ENCODE data around the gene DHRS12.

Gene DHRS12

DNA sequence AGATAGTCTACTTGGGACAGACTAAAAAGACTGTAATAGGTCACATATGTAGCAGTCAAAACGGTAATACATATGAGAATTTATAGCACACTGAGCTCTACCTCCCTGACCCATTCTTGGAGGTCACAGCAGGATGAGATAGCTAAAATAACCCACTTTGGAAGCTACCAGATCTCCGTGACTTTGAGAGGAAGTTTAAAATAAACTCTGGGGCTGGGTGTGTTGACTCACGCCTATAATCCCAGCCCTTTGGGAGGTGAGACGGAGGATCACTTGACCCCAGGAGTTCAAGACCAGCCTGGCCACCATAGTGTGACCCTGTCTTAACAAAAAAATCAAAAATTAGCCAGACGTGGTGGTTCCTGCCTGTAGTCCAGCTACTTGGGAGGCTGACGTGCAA lies 45.3 kb downstream of the DHRS12 start:
- DNase-seq (ENCODE audit: low read depth): no peak

DNA sequence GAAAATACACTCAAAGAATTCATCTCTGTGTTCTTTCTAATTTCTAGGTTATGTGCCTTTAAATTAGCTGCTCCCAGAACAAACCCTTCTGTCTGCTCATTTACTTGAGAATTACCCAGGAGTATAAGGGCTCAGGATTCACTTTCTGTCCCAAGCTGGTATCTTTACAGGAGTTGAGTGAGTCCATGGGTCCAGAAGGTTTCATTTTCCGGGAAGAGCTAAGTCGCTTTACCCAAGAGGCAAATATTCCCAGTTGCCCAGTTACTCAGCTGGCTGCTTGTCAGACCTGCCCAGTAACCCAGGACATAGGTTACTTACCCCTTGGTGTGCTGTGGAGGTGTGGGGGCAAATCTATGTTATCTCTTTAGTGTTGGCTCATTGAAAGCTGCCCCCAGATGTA lies 47.3 kb downstream of the DHRS12 start:
- DNase-seq (ENCODE audit: low read depth): no peak

DNA sequence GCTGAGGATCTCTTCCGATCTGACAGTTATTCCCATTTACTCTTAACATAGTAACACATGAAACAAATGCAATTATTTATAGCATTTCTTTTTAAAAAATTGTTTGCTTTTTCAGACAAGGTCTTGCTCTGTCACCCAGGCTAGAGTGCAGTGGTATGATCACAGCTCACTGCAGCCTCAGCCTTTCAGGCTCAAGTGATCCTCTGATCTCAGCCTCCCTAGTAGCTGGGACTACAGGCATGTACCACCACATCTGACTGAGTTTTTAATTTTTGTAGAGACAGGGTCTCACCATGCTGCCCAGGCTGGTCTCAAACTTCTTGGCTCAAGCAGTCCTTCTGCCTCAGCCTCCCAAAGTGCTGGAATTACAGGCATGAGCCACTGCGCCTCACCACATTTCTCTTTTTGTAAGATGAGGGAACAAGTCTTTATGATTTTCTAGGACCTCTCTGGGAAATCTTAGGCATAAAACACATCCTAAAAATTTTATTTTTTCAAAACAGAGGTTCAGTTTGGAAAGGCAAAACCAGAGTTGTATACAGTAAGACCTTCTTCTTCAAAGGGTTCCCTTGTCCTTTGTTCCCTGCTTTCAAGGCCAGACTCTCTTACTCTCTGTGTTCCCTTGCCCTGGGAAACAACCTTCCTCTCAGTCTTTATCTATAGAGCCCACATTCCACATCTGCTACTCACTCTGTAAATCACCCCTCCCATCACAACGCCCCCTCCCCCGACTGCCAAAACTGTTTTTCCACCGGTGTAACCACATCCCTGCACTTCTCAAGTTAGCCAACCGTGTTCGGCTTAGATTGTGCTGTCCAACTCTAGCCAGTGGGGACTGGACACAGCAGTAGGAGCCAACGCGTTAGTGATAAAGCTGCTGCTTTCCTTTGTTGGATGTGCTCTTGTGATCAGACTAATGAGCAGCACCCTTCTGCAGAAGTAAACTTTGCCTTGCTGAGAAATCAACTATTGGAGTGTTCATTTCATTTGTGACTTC lies 56.2 kb downstream of the DHRS12 start:
- DNase-seq (ENCODE audit: low read depth): no peak

DNA sequence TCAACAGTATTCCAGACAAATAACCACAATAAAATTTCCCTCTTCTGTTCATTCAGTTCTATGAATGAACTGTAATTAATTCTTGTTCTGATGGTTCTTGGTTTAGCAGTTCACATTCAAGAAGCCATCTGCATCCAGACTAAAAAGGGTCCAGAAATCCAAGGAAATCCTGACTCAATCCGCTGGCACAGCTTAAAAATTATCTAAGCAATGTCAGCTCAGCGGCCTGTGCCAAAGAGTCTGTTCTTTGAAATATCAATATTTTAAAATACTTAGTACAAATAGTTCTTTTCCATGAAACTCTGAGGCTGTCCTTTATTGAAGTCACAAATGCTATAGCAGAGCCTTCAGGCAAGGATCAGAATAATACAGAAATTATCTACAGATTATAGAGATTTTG lies 57.2 kb downstream of the DHRS12 start:
- no peak for DNase-seq (ENCODE audit: low read depth)

DNA sequence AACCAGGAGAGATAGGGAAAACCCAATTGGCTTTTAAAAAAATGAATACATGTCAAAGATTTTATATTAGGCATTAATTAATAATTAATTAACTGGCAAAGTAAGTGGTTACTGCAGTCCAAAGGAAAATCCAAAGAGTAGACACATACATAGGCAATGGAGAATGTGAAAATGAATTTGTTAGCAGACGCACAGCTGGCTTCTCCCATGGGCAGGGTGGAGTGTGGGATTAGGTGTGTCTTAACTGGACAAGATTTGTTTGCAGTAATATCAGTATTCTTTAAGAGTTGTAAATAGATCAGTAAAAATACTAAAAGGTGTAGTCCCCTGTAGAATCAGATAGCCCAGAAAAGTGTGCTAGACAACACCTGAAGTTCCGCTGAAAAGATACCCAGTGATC lies 58.7 kb downstream of the DHRS12 start:
- DNase-seq (ENCODE audit: low read depth): no peak

DNA sequence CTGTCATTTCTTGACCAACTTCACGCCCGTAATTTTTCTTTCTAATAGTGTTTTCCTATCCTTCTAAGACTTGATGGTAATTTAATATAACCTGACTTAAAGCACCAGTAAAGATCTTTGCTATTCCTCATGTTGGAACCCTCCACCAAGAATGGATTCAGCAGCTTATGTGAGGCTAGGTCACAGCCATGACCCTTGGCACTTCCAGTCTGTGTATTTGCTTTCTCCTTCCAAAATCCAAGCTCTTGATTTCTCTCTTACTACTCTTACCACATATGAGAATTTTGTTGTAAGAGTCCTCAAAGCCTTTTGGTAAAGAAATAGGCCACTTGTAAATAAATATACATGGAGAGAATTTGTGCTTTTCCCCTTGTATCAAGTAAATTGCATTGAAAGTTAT lies 61.4 kb downstream of the DHRS12 start:
- no peak for DNase-seq (ENCODE audit: low read depth)

DNA sequence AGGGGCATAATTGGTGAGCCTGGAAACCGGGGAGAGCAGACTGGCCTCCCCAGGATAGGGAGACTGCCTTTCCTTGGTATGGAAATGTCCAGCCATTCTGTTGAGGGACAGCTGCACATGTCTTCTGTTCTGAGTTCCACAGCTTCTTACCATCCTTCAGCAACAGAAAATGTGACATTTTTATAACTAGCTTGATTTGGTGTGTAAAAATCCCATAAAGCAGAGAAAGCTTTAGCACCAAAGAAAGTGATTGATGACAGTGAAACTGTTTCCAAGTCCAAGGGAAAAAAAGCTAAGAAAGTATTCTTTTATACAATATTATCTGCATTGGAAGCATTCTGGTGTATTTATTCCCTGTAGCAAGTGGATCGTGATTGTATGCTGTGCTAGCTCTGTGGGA lies 61.9 kb downstream of the DHRS12 start:
- no peak for DNase-seq (ENCODE audit: low read depth)

DNA sequence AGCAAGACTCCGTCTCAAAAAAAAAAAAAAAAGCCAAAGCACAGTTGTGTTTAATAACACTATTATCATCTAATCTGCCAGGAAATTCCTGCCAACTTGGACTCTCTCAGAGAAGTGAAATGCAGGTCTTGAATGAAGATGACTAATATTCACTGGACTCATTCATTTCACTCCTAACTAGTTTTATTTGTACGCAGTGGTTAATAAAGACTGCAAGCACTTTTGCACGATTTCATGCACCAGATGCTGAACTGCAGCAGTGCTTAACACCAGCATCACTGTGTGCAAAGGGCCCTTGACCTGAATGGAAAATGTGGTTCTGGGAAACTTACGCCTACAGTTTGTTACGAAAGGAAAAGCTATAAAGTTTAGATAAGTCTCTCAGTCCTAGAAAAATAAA lies 63.3 kb downstream of the DHRS12 start:
- no peak for DNase-seq (ENCODE audit: low read depth)

DNA sequence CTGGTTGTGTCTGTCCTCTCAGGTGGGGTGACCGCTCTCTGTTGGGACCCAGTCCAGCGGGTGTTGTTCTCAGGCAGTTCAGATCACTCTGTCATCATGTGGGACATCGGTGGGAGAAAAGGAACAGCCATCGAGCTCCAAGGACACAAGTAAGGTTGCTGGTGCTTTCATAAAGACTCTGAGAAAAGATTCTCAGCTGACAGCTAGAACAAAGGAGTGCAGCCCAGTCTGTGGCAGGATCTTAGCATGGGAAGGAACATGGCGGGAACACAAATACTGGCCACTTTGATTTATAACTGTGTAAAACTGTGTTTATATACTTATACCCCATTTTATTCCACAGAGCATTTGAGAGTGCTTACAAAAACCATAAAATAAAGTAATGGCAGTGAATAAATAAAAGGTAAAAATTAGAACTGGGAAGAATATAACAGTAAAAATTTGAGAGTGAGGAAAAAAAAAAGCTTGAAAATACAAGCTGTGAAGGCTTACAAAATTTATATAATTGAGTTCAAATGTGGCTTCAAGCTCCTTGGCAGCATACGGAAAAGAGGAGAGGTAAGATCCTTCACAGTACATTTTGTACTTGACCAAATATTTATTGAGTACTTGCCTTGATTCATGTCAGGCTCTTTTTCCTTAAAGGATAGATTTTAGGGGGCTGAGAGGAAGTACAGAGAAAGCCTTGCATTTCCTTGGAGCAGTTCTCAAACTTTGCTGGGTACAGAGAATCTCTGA lies 64.8 kb downstream of the DHRS12 start:
- no peak for DNase-seq (ENCODE audit: low read depth)

DNA sequence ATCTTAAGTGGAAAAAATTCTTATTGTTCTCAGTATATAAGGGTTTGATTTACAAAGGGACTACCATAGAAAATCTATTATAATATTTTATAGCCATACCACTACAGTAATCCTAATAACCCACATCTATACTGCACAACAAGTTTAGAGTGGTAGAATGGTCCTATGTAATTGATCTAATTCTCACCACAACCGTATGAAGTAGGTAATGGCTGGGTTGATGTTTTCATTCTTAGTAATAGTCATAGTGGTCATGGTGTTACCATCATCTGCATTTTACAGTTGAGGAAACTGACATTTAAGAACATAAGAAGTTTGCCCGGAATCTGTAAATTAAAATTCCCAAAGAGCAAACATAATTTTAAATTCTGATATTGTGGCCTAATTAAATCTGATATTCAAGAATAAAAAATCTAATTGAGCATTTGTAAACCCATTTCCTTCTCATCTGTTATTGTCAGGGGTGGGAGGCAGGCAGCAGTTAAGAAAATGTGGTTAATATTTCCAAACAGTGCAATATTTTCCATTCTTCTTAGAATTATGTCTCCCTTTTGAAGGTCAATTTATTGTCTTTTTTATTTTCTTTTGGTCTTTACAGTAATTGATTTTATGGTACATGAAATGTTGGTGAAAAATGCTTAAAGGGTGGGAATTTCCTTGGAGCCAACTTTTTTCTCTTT lies 65.6 kb downstream of the DHRS12 start:
- no peak for DNase-seq (ENCODE audit: low read depth)

DNA sequence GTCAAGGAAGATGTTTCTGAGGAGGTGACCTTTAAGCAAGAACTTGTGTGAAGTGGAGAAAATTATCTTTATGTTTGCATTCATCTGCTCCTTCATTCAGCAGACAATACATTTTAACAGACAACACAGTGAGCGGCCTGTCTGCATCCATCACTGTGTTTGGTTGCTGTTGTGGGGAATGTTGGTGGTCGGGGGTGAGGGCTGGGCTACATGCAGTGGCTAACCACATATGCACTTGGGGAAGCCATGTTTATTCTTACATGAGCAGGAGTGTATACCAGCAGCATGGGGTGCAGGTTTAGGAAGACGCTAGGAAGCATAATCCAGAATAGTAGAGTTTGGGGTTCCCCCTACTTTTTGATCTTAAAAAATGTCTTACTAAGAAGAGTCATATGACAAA lies 66.4 kb downstream of the DHRS12 start:
- DNase-seq (ENCODE audit: low read depth): no peak

DNA sequence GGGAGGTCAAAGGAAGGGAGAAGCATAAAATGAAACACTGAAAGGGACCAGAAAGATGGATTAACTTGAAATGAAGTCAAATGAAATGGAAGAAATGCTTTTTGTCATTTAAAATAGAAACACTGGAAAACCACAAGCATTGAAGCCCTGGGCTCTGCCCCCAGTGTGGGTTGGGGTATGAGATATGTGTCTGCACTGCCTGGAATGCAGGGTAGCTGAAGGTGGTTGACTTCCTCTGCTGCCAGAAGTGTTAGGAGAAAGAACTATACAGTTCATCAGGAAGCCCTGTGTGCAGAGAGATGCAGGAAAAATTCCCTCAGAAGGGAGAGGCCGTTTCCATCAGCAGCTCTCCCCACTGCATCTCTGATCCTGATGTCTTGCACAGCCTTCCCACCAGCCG lies 69.2 kb downstream of the DHRS12 start:
- no peak for DNase-seq (ENCODE audit: low read depth)

DNA sequence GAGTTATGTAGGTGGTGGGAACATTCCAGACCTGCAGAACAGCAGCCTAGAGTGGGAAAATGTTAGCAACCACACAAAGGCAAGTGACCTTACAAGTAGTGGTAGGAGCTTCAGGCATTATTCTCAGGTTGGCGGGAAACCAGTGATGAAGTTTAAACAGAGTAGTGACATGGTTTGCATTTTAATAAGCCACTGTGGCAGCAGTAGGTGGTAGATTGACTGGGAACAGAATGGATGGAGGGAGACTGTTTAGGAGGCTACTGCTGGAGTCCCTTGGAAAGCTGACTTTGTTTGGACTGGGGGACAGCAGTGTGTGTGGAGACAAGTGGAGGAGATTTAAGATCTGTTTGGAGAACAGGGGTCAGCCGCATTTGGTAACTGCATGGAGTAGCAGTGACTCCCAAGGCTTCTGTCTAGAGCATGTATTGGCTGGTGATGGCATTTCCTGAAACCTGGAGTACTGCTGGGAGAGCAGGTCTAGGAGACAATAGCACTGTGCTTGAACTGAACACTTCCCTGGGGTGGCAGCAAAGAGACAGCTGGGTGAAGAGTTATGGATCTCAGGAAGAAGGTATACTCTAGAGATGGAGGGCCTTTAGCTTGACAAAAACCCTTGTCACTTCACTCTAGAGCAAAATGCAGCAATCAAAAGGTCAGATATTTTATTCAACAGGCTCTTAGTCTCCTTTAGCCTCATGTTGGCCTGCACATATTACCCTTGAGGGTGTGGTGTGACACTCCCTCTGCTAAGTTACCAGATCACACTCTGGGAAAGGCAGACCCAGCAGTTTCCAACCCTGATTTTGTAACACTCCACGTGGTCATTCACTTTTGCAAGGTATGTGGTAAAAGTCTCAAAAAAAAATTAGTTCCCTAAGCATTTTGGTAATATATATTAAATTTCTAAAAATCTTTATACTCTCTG lies 70.3 kb downstream of the DHRS12 start:
- DNase-seq (ENCODE audit: low read depth): no peak

DNA sequence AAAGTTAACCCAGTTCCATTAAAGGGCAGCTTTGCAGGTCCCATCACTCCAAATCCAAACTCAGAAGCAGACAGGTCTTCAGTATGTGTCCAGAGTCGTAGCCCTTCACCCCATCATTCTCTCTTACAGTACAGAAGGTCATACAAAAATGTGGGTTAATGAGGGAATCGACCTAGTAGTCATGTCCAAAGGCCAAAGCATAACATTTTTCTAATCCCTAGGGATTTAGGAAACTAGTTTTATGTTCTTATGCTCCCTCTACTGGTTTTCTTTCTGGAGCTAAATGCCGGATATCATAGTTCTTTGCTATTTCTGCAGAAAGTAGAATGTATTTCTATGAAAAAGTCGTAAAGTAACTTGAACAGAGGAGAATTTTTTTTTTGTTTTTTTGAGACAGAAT lies 72.2 kb downstream of the DHRS12 start:
- no peak for DNase-seq (ENCODE audit: low read depth)

DNA sequence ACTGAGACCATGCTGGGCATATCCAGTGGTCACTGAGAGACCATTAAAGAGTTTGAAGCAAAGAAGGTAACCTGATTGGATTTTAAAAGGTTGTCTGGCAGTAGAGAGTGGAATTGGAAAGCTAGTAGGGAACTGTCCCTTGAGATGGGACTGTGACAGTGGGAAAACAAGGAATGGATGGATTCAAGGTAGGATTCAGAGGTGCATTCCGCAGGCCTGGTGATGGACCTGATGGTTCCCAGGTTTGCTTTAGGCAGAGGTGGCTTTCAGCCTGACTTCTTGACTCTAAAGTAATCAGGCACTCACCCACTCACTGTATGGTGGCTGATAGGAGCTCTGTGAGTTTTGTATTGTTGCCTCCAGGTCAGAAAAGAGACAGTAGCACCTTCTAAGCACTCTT lies 73.0 kb downstream of the DHRS12 start:
- no peak for DNase-seq (ENCODE audit: low read depth)

DNA sequence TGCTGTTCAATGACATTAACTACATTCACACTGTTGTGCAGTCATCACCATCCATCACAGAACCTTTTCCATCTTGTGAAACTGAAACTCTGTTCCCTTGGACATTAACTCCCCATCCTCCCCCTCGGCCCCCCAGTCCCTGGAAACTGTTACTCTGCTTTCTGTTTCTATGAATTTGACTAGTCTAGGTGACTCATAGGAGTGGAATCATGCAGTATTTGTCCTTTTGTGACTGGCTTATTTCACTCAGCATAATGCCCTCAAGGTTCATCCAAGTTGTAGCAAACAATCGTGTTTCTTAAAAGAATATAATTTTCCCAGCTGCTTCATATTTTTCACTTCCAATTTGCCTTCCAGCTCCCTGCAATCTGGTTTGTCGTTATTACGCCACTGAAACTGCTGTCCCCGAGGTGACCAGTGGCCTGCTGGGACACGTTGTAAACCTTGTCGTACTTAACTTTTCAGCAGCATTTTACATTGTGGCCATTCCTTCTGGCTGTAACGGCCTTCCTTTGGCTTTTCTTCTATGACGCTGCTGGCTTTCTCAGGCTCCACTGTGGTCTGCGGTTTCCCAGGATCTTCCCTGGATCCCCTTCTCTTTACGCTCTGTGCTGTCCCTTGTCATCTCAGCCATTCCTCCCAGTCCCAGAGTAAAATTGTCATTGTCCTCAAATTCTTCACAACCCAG lies 74.0 kb downstream of the DHRS12 start:
- DNase-seq (ENCODE audit: low read depth): no peak

DNA sequence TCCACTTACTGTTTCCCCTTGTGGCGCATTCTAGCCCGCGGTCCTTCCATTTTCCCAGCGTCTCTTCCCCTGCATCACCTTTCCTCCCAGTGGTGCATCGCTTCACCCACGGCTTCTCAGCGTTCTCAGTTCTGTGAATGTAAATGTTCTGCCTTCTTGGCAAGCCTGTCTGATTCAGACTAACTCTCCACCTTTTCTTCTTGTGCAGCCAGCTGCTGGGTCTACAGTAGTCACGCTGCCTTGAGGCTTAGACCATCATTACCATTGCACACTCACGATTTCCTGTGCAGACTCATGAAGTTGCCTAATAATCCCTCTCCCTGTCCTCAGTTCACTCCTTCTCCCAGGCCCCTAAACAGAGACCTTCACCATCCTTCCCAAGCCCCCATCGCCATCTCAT lies 75.0 kb downstream of the DHRS12 start:
- no peak for DNase-seq (ENCODE audit: low read depth)

DNA sequence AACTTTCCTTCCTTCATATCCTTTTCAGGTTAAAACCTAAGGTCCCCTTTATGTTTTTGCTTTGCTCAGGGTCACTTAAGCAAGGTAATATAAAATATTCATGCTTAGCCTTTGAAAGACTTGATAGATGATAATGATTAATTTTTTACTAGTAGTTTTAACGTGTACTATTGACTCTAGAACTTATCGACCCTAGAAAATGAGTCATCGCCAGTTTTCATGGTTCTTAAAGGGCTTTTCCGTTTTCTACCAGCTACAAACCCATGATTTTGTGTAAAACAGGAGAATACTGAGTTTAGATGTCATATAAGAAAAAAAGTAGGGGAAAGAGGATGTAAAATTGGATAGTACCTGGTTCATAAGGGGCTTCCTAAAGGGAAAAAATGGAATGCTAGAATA lies 75.7 kb downstream of the DHRS12 start:
- DNase-seq (ENCODE audit: low read depth): no peak

DNA sequence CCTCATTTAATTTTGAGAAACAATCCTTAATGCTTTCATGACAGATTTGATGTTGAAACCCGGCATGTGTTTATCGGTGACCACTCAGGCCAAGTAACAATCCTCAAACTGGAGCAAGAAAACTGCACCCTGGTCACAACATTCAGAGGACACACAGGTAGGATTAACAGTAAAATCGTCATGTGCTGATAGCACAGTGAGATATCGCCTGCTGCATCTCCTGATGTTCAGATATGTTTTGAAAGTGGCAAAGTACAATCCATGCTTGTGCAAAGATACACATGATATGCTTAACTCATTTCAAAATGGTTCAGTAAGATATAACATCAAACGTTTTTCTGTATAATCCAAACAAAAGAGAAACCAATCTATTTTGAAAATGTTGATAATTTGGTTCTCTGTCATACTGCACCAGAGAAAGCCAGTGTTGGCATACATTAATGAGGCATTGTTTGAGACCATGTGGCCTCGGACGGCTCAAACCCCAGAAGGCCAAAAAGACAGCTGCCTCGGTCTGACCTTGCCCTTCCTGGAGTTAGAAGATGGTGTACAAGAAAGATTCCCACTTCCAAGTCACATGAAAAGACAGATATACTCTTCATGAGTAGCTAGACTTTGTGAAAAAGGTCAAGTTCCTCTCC lies 76.2 kb downstream of the DHRS12 start:
- DNase-seq (ENCODE audit: low read depth): no peak

DNA sequence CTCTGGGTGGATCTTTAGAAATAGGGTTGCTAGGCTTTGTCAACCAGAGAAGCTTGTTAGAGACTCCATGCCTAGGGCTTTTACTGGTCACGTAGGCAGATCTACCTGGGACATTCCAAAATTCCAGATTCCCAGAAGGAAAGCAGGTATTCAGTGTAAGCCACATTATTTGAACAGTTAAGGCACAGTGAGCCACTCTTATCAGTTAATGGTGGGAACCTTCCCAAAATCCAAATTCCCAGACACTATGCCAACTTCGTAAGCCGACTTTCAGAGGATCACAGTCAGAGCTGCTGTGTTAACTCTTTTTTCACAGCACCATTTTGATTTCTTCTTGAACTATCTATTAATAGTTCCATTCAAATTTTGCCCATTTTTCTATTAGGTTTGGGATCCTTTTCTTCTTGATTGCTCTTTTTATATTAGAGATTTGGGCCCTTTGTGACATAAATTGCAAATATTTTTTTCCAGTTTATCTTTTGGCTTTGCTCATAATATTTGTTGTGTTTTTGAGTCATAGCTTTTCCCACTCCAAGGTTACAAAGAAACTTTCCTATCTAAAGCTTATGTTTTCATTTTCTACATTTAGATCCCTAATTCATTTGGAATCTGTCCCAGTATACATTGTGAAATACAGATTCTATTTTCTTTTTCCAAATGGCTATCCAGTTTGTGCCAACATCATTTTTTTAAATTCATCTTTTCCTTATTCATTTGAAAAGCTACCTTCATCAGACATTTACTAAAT lies 77.3 kb downstream of the DHRS12 start:
- DNase-seq (ENCODE audit: low read depth): no peak

Measured in T-helper 22 cell (primary cell).